HG02642 (cell line): Measurements from ENCODE around the gene NEK6.

Experiments used
- ATAC-seq: cut with Tn5 transposase; IDR thresholded peaks from one replicate; pipeline ENCODE4 v1.9.1; 2021; ENCODE audit warnings: mild to moderate bottlenecking; ENCODE audit not compliant: unreplicated experiment, poor library complexity

NEK6 gene

GRCh38 chr9:124292696-124293593 is 35.2 kb downstream of the NEK6 start:
- ATAC-seq: no peak

- ATAC-seq: no peak
Measured at GRCh38 chr9:124293718-124294506, 36.2 kb downstream of the NEK6 start.

- no peak for ATAC-seq
Measured at GRCh38 chr9:124295159-124295794, 37.5 kb downstream of the NEK6 start.

DNA sequence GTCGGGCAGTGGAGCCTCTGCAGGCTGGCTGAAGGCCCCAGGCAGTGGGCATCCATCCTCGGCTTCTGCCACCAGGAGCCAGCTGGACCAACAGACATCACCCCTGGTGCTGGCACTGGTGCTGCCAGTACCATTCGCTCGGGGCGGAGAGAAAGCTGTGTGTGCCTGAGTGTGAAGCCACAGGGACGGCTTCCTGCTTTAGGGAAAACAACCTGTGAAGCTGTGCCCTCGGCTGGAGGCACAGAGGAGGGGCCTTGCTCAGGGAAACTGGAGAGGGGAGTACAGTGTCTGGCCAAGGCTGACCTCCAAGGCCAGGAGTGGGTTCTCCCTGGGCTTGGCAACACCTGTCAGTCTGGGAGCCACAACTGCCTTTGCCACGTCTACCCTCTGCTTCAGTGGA is 38.3 kb downstream of the NEK6 start:
- no peak for ATAC-seq

GRCh38 chr9:124296796-124297550 is 39.2 kb downstream of the NEK6 start:
- ATAC-seq: no peak

- no peak for ATAC-seq
Measured at GRCh38 chr9:124297551-124297901, 39.8 kb downstream of the NEK6 start.

GRCh38 chr9:124297915-124298645 is 40.3 kb downstream of the NEK6 start:
- no peak for ATAC-seq

GRCh38 chr9:124298646-124299235 is 41.0 kb downstream of the NEK6 start:
- no peak for ATAC-seq

DNA sequence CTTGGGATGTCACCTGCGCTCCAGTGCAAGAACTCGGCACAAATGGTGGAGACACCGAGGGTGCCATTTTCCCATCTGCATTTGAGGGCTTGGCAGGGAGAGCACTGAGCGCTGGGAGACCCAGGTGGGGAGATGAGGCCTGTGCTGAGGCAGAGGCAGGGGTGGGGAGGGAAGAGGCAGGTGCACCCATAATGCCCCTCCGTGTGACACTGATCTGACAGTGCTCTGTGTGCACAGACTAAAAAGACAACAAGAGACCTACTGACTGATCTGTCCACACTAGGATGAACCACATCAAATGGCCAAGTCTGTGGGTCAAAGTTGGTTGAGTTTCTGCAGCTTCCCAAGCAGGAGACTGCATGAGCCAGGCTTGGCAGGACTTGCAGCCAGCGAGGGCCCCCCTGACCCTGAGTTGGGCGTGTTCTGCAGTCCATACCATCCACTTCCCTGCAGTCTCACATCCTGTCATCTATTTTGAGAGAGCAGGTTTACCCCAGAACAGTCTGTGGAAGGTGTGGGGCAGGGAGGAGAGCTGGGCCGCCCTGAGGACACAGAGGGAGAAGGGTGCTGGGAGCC is 41.9 kb downstream of the NEK6 start:
- ATAC-seq: no peak

GRCh38 chr9:124300312-124300711 is 42.6 kb downstream of the NEK6 start:
- ATAC-seq: no peak

GRCh38 chr9:124302921-124303320 is 45.2 kb downstream of the NEK6 start:
- ATAC-seq: no peak

- no peak for ATAC-seq
Measured at GRCh38 chr9:124303762-124304161, 46.0 kb downstream of the NEK6 start.

DNA sequence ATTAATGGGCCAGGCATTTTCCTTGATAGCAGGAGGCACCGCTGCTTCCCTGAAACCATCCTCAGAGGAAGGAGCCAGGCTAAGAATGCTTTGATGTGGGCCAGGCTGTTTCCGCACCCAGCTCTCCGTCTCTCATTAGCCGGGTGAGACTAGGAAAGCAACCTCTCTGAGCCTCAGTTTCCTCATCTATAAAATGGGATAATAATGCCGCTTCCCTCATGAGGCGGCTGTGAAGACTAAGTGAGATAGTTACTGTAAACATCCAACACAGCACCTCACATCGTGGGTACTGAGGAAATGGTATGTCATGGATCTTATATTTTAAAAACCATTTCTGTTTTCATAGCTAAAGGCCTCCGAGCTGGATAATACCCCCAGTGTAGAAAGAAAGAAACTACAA is 46.5 kb downstream of the NEK6 start:
- ATAC-seq: no peak

DNA sequence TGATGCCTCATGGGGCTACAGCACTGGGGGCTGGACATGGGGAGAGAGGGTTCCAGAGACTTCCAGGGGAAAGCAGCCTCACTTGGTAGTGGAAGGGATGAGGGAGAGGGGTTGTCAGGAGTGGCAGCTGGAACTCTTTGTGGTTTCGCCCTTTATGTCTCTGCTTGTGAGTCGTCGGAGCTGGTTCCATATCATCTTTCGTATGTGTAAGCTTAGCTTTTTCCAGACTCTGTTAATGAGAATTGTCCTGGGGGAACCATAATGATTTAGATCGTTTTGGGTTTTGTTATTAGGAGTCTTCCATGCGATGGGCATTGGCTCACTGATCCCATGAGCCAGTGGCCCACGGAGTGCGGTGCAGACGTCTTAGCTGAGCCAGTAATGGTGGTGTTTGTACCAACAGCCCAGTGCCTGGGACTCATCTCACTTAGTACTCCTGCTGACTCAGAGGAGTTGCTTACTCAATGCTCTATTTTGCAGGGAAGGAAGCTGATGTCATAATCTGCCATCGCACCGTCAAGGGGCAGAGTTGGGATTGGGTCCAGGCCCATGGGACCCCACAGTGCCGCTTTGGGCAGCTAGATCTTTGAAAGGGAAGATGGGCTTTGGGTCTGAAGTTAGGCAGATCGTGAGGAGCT is 48.5 kb downstream of the NEK6 start:
- no peak for ATAC-seq

DNA sequence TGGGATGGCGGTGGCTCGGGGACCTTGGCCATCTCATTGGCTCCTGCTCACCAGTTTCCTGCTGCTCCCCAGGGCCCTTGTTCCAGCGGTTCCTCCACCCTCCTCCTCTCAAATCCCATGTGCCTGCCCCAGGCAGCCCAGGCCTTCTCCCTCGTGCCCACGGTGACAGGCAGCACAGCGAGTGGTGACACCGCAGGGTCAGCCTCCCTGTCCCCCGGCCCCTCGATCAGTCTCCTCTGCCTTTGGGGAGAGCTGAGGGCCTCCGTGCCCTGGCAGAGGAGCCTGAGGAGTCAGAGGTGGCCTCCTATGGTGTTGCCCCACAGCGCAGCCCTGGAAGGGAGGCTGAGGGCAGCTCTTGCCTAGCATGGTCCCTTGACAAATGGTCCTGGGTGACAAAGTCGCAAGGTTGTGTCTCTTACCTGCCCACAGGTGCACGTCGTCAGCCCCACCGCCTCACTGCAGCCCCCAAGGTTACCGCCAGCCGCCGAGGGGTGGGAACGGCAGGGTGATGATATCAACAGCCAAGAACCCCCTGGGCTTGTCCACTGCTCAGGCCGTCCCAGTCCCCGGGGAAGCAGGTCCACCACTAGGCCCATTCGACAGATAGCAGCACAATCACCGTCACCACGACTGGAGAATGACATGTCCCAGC is 49.8 kb downstream of the NEK6 start:
- ATAC-seq: no peak

- no peak for ATAC-seq
Measured at GRCh38 chr9:124308606-124309491, 51.1 kb downstream of the NEK6 start.

DNA sequence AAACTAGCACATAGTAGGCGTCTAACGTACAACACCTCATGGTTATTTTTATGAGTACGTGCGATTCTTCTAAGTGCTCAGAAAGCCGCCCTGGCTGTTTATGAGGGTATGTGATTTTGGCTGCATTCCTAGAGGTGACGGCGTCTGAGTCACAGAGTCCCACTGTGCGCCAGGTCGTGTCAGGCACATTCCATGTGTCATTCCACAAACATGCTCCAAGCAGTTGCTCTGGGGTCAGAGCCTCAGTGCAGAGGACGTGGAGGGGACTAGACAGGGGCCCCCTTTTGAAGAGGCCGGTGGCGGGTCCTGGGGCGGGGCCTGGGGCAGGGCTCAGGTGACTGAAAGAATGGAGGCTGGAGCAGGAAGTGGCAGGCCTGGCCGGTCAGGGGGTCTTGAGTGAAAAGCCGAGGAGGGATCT is 51.9 kb downstream of the NEK6 start:
- no peak for ATAC-seq
